Measurements from ENCODE around the gene JARID2. TPM values are rescaled to one million over a fixed set of nuclear protein-coding genes. Genes with fewer than 3 reads are reported as not detected.
A peak's percentile ranks its signal among the peaks of the same experiment; 100 is the strongest.

JARID2 gene
- total RNA-seq, 3 donors from 2014 or later: 10.5 to 13.9 (median 11.5) TPM

DNA sequence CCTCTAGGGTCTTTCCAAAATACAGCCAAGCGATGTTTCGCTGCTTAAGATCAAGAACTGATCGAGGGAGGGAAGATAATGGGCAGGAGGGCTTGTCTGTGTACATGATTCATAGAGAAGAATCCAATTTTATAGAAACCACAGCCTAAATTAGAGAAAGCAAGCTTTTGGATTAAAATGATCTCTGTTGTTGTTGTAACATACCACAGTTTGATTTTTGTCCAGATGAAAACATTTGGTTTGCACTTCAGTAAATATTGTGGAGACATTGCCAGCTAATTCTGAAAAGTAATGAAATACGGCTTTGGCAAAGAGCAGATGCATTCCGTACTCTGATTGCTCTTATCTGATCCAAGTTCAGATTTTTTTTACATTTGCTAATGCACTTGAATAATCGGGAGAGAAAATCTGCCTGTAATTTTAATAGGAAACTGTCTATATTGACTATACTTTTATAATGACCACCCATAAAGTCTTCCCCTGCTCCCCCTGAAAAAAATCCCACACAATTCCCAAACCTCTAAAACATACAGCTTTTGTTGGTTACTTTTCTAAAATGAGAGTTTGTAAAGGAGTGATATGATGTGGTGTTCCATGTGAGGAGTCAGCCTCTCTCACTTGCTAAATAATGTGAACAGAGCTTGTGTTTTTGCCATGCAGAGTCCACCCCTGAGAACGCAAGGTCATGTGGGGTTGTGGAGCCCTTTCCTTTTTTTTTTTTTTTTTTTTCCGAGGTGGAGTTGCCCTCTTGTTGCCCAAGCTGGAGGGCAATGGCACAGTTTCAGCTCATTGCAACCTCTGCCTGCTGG is 217.1 kb downstream of the JARID2 start:
- Histone ChIP-seq H3K36me3 (no peaks in the 10 kb centered on the region), H3K9me3 (no peaks in the 10 kb centered on the region), H3K4me1 (no peaks in the 10 kb centered on the region), H3K27ac (no peak overlapping the region), H3K4me3 (no peak overlapping the region), H3K27me3 (no peaks in the 10 kb centered on the region)
- TF ChIP-seq POLR2AphosphoS5 (IDR thresholded peaks at IDR 0.05) (peak in 1 of 3 donors; percentile 45), POLR2A (IDR thresholded peaks at IDR 0.05) (no peak)
- TF ChIP-seq, protein P1, sequence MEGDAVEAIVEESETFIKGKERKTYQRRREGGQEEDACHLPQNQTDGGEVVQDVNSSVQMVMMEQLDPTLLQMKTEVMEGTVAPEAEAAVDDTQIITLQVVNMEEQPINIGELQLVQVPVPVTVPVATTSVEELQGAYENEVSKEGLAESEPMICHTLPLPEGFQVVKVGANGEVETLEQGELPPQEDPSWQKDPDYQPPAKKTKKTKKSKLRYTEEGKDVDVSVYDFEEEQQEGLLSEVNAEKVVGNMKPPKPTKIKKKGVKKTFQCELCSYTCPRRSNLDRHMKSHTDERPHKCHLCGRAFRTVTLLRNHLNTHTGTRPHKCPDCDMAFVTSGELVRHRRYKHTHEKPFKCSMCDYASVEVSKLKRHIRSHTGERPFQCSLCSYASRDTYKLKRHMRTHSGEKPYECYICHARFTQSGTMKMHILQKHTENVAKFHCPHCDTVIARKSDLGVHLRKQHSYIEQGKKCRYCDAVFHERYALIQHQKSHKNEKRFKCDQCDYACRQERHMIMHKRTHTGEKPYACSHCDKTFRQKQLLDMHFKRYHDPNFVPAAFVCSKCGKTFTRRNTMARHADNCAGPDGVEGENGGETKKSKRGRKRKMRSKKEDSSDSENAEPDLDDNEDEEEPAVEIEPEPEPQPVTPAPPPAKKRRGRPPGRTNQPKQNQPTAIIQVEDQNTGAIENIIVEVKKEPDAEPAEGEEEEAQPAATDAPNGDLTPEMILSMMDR (IDR thresholded peaks at IDR 0.05): no peak
- DNase-seq (ENCODE audit: low spot score in 2 of 2): no peak
- intact Hi-C loops (cut with DNase I; ENCODE audit: low total_unique reads): no loop called here

DNA sequence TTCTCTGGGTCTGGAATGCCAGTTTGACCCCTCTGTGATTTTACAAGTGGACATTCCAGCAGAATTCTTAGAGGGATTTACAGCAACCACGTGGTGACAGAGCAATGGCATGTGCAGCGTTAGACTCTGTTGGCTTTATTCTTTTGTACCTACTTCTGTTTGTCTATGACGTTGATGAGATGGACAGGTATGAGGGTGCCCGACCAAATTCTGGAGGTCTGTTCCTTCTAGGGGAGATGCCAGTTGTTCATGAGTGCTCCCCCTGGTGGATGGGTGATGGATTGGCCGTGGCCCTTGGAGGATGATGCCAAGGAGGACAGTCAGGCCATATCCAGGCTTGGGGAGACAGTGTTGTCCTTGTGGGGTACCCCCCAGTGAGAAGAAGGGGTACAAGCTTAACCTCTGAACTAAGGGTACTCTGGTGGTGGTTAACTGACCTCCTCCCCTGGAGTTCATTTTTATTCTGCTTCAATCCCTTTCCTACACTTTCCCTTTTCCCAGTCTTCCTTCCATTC is 218.4 kb downstream of the JARID2 start:
- no peak for DNase-seq (ENCODE audit: low spot score in 2 of 2)
- Histone ChIP-seq H3K4me1 (no peaks in the 10 kb centered on the region), H3K27me3 (no peaks in the 10 kb centered on the region), H3K4me3 (no peak overlapping the region), H3K36me3 (no peaks in the 10 kb centered on the region), H3K9me3 (no peaks in the 10 kb centered on the region), H3K27ac (no peak overlapping the region)
- TF ChIP-seq, protein P1 (IDR thresholded peaks at IDR 0.05): peak in 1 of 3 donors; percentile 29
- no peak for TF ChIP-seq POLR2A (IDR thresholded peaks at IDR 0.05)
- intact Hi-C loops (cut with DNase I; ENCODE audit: low total_unique reads): no loop called here

DNA sequence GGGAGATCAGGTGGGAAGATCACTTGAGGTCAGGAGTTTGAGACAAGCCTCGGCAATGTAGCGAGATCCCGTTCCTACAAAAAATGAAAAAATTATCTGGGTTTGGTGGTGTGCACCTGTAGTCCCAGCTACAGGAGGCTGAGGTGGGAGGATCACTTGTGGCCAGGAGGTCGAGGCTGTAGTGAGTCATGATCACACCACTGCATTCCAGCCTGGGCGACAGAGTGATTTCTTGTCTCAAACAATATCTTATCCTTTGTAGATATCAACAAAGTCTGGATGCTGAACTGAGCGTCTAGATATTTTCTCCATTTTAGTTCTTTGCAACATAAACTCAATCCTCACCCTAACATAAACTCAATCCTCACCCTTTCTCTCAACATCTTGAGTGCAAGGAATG is 219.3 kb downstream of the JARID2 start:
- Histone ChIP-seq H3K27ac (no peak overlapping the region), H3K4me3 (no peak overlapping the region), H3K9me3 (no peaks in the 10 kb centered on the region), H3K4me1 (no peaks in the 10 kb centered on the region), H3K36me3 (no peaks in the 10 kb centered on the region), H3K27me3 (no peaks in the 10 kb centered on the region)
- no peak for DNase-seq (ENCODE audit: low spot score in 2 of 2)
- intact Hi-C loops (cut with DNase I; ENCODE audit: low total_unique reads): no loop called here
- TF ChIP-seq POLR2A (IDR thresholded peaks at IDR 0.05) (no peak), POLR2AphosphoS5 (IDR thresholded peaks at IDR 0.05) (no peak)
- TF ChIP-seq, protein P1 (IDR thresholded peaks at IDR 0.05): no peak

DNA sequence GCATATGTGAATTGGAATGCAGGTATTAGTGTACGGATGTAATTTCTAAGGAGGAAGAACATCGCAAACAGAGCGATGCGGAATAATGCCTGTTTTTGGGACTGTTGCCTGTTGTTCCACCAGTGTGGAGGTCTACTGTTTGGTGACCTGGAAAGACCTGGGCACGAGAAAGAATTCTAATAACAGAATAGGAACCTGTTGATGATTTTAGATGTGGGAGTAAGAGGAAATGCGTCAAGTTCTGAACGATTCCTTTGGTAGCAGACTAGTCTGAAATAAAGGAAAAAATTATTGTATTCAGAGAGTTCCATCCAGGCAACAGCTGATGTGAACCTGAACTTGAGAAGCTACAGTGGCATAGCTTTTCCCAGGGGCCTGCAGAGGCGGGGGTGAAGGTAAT is 224.9 kb downstream of the JARID2 start:
- TF ChIP-seq POLR2AphosphoS5 (IDR thresholded peaks at IDR 0.05): no peak
- no peak for TF ChIP-seq POLR2A (IDR thresholded peaks at IDR 0.05)
- TF ChIP-seq, protein P1 (IDR thresholded peaks at IDR 0.05): no peak
- Histone ChIP-seq H3K4me1 (no peaks in the 10 kb centered on the region), H3K36me3 (no peaks in the 10 kb centered on the region), H3K4me3 (no peak overlapping the region), H3K27me3 (no peaks in the 10 kb centered on the region), H3K27ac (no peak overlapping the region), H3K9me3 (no peaks in the 10 kb centered on the region)
- intact Hi-C loops (cut with DNase I; ENCODE audit: low total_unique reads): no loop called here
- no peak for DNase-seq (ENCODE audit: low spot score in 2 of 2)

DNA sequence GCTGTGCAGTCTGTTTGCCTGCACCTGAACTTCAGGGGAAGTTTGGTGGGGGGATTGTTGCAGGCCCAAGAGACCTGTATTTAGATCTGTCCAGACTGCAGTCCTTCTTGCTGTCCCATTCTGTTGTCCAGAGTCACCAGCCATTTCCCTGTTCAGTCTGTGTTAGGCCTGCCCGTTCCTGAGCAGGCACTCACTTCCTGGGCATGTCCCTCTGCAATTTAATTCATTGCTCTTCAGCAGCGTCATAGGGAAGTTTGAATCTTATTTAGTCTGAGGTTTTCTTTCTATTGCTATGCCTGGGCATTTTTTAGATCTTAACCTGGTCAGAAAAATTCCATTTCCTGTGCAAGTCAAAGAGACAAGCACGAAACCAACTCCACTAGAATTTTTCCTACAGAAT is 226.8 kb downstream of the JARID2 start:
- no peaks in the 10 kb centered on the region for H3K36me3 ChIP-seq
- H3K4me3 ChIP-seq: no peak overlapping the region
- intact Hi-C loops (cut with DNase I; ENCODE audit: low total_unique reads): loop anchor here (1.0 kb wide), 1 partner anchor 21 kb away; no protein-coding TSS in a partner anchor
- no peaks in the 10 kb centered on the region for H3K9me3 ChIP-seq
- H3K27ac ChIP-seq: peak overlapping the region in 1 of 2 donors; percentile 20
- TF ChIP-seq, protein P1 (IDR thresholded peaks at IDR 0.05): no peak
- TF ChIP-seq POLR2A (IDR thresholded peaks at IDR 0.05) (no peak), POLR2AphosphoS5 (IDR thresholded peaks at IDR 0.05) (no peak)
- DNase-seq (ENCODE audit: low spot score in 2 of 2): no peak
- H3K27me3 ChIP-seq: no peaks in the 10 kb centered on the region
- H3K4me1 ChIP-seq: no peaks in the 10 kb centered on the region

Measured in breast epithelium (tissue), 4 donors.